ENCODE data around the gene SLC35G6.
"Not testable (repeated sequence)": the region's sequence is repeated elsewhere in the genome, so short reads cannot be mapped to it uniquely, and the experiment has no call there.

Gene SLC35G6

GRCh38 chr17:7464081-7464480, 17.2 kb upstream of the SLC35G6 start:
- Histone ChIP-seq H3K4me3 (ENCODE audit: low read length) (no peak overlapping the region), H3K27me3 (ENCODE audit: control insufficient read depth, insufficient read depth, low read length) (no peaks in the 10 kb centered on the region), H3K9me3 (ENCODE audit: control insufficient read depth, low read length) (no peaks in the 10 kb centered on the region), H3K36me3 (ENCODE audit: control insufficient read depth, insufficient read depth, low read length) (peaks cover 4% of the 10 kb centered on the region), H3K9ac (ENCODE audit: low read length) (no peak overlapping the region), H3K4me1 (ENCODE audit: control insufficient read depth, insufficient read depth, low read length) (no peaks in the 10 kb centered on the region)

- no peaks in the 10 kb centered on the region for H3K4me1 ChIP-seq (ENCODE audit: control insufficient read depth, insufficient read depth, low read length)
- H3K9ac ChIP-seq (ENCODE audit: low read length): no peak overlapping the region
- H3K36me3 ChIP-seq (ENCODE audit: control insufficient read depth, insufficient read depth, low read length): peaks cover 4% of the 10 kb centered on the region
These were observed 15.5 kb upstream of the SLC35G6 start for GRCh38 chr17:7465597-7466275.

GRCh38 chr17:7466318-7466638, 15.0 kb upstream of the SLC35G6 start:
- H3K9me3 ChIP-seq (ENCODE audit: control insufficient read depth, low read length): no peaks in the 10 kb centered on the region

More at GRCh38 chr17:7465597-7466275, 15.5 kb upstream of the SLC35G6 start:
- Histone ChIP-seq H3K27me3 (ENCODE audit: control insufficient read depth, insufficient read depth, low read length) (no peaks in the 10 kb centered on the region), H3K9me3 (ENCODE audit: control insufficient read depth, low read length) (no peaks in the 10 kb centered on the region), H3K4me3 (ENCODE audit: low read length) (no peak overlapping the region)

GRCh38 chr17:7466639-7467341, 14.5 kb upstream of the SLC35G6 start:
- Histone ChIP-seq H3K9ac (ENCODE audit: low read length) (no peak overlapping the region), H3K4me1 (ENCODE audit: control insufficient read depth, insufficient read depth, low read length) (no peaks in the 10 kb centered on the region), H3K36me3 (ENCODE audit: control insufficient read depth, insufficient read depth, low read length) (peaks cover 4% of the 10 kb centered on the region), H3K27me3 (ENCODE audit: control insufficient read depth, insufficient read depth, low read length) (no peaks in the 10 kb centered on the region), H3K9me3 (ENCODE audit: control insufficient read depth, low read length) (no peaks in the 10 kb centered on the region), H3K4me3 (ENCODE audit: low read length) (no peak overlapping the region)

More at GRCh38 chr17:7466318-7466638, 15.0 kb upstream of the SLC35G6 start:
- Histone ChIP-seq H3K36me3 (ENCODE audit: control insufficient read depth, insufficient read depth, low read length) (peaks cover 4% of the 10 kb centered on the region), H3K27me3 (ENCODE audit: control insufficient read depth, insufficient read depth, low read length) (no peaks in the 10 kb centered on the region), H3K9ac (ENCODE audit: low read length) (no peak overlapping the region), H3K4me1 (ENCODE audit: control insufficient read depth, insufficient read depth, low read length) (no peaks in the 10 kb centered on the region), H3K4me3 (ENCODE audit: low read length) (no peak overlapping the region)

- Histone ChIP-seq H3K4me3 (ENCODE audit: low read length) (no peak overlapping the region), H3K9ac (ENCODE audit: low read length) (no peak overlapping the region), H3K9me3 (ENCODE audit: control insufficient read depth, low read length) (no peaks in the 10 kb centered on the region), H3K27me3 (ENCODE audit: control insufficient read depth, insufficient read depth, low read length) (no peaks in the 10 kb centered on the region), H3K4me1 (ENCODE audit: control insufficient read depth, insufficient read depth, low read length) (no peaks in the 10 kb centered on the region), H3K36me3 (ENCODE audit: control insufficient read depth, insufficient read depth, low read length) (peaks cover 4% of the 10 kb centered on the region)
These were observed 13.7 kb upstream of the SLC35G6 start for GRCh38 chr17:7467498-7467897.

- no peak overlapping the region for H3K4me3 ChIP-seq (ENCODE audit: low read length)
- H3K36me3 ChIP-seq (ENCODE audit: control insufficient read depth, insufficient read depth, low read length): peaks cover 4% of the 10 kb centered on the region
- no peaks in the 10 kb centered on the region for H3K27me3 ChIP-seq (ENCODE audit: control insufficient read depth, insufficient read depth, low read length)
- H3K9me3 ChIP-seq (ENCODE audit: control insufficient read depth, low read length): no peaks in the 10 kb centered on the region
- H3K4me1 ChIP-seq (ENCODE audit: control insufficient read depth, insufficient read depth, low read length): no peaks in the 10 kb centered on the region
- no peak overlapping the region for H3K9ac ChIP-seq (ENCODE audit: low read length)
These were observed 13.0 kb upstream of the SLC35G6 start for GRCh38 chr17:7468290-7468689.

GRCh38 chr17:7468804-7469389, 12.3 kb upstream of the SLC35G6 start:
- no peak overlapping the region for H3K9ac ChIP-seq (ENCODE audit: low read length)
- H3K36me3 ChIP-seq (ENCODE audit: control insufficient read depth, insufficient read depth, low read length): peaks cover 4% of the 10 kb centered on the region
- no peaks in the 10 kb centered on the region for H3K4me1 ChIP-seq (ENCODE audit: control insufficient read depth, insufficient read depth, low read length)
- no peaks in the 10 kb centered on the region for H3K9me3 ChIP-seq (ENCODE audit: control insufficient read depth, low read length)
- no peak overlapping the region for H3K4me3 ChIP-seq (ENCODE audit: low read length)
- no peaks in the 10 kb centered on the region for H3K27me3 ChIP-seq (ENCODE audit: control insufficient read depth, insufficient read depth, low read length)

- H3K4me3 ChIP-seq (ENCODE audit: low read length); H3K36me3 ChIP-seq (ENCODE audit: control insufficient read depth, insufficient read depth, low read length); H3K4me1 ChIP-seq (ENCODE audit: control insufficient read depth, insufficient read depth, low read length); H3K27me3 ChIP-seq (ENCODE audit: control insufficient read depth, insufficient read depth, low read length); H3K9me3 ChIP-seq (ENCODE audit: control insufficient read depth, low read length); H3K9ac ChIP-seq (ENCODE audit: low read length): not testable (repeated sequence)
These were observed 11.4 kb upstream of the SLC35G6 start for GRCh38 chr17:7469843-7470242.

GRCh38 chr17:7470457-7470973, 10.7 kb upstream of the SLC35G6 start:
- H3K9ac ChIP-seq (ENCODE audit: low read length); H3K36me3 ChIP-seq (ENCODE audit: control insufficient read depth, insufficient read depth, low read length); H3K4me1 ChIP-seq (ENCODE audit: control insufficient read depth, insufficient read depth, low read length); H3K27me3 ChIP-seq (ENCODE audit: control insufficient read depth, insufficient read depth, low read length); H3K4me3 ChIP-seq (ENCODE audit: low read length); H3K9me3 ChIP-seq (ENCODE audit: control insufficient read depth, low read length): not testable (repeated sequence)

- Histone ChIP-seq H3K9ac (ENCODE audit: low read length) (no peak overlapping the region), H3K4me1 (ENCODE audit: control insufficient read depth, insufficient read depth, low read length) (peaks cover 14% of the 10 kb centered on the region), H3K9me3 (ENCODE audit: control insufficient read depth, low read length) (no peaks in the 10 kb centered on the region), H3K27me3 (ENCODE audit: control insufficient read depth, insufficient read depth, low read length) (no peaks in the 10 kb centered on the region), H3K36me3 (ENCODE audit: control insufficient read depth, insufficient read depth, low read length) (peaks cover 4% of the 10 kb centered on the region), H3K4me3 (ENCODE audit: low read length) (no peak overlapping the region)
These were observed 9.5 kb upstream of the SLC35G6 start for GRCh38 chr17:7471729-7472128.

- not testable (repeated sequence) for H3K9me3 ChIP-seq (ENCODE audit: control insufficient read depth, low read length); H3K4me3 ChIP-seq (ENCODE audit: low read length); H3K36me3 ChIP-seq (ENCODE audit: control insufficient read depth, insufficient read depth, low read length); H3K27me3 ChIP-seq (ENCODE audit: control insufficient read depth, insufficient read depth, low read length); H3K9ac ChIP-seq (ENCODE audit: low read length)
- H3K4me1 ChIP-seq (ENCODE audit: control insufficient read depth, insufficient read depth, low read length): peaks cover 36% of the 10 kb centered on the region
These were observed 6.5 kb upstream of the SLC35G6 start for GRCh38 chr17:7474767-7475166.

- no peaks in the 10 kb centered on the region for H3K9me3 ChIP-seq (ENCODE audit: control insufficient read depth, low read length)
- H3K4me1 ChIP-seq (ENCODE audit: control insufficient read depth, insufficient read depth, low read length): peaks cover 43% of the 10 kb centered on the region
- no peaks in the 10 kb centered on the region for H3K36me3 ChIP-seq (ENCODE audit: control insufficient read depth, insufficient read depth, low read length)
- H3K9ac ChIP-seq (ENCODE audit: low read length): no peak overlapping the region
- no peak overlapping the region for H3K4me3 ChIP-seq (ENCODE audit: low read length)
- no peaks in the 10 kb centered on the region for H3K27me3 ChIP-seq (ENCODE audit: control insufficient read depth, insufficient read depth, low read length)
These were observed 5.4 kb upstream of the SLC35G6 start for GRCh38 chr17:7475764-7476422.

Data from mucosa of stomach (tissue), 1 donor.